Measurements from ENCODE around the gene CNTNAP5. TPM values are rescaled to one million over a fixed set of nuclear protein-coding genes. Genes with fewer than 3 reads are reported as not detected.

The CNTNAP5 gene
- total and polyA plus RNA-seq, 9 of the 15 experiments (the other 6 are each of a cell fraction or from before 2014, with no cell fraction given) = not detected

DNA sequence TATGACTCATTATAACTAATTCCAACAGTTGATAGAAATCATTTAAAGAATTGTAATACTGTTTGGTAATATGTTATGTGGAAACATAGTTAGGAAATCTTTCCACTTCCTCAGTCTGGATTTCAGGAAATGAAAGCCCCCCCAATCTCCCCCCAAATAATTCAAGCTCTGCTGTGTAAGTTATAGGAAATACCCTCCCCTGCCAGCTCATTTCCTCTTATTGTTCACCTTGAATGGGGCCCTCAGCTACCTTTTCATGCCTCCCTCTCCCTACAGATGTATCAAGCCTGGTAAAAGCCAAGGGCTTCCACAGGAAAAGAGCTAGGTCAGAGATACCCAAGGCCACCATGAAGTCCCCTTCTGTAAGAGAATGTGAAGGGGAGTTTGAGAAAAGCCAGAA lies 155.5 kb downstream of the CNTNAP5 start (continued):
- TF ChIP-seq JUN (IDR thresholded peaks at IDR 0.05; ENCODE audit: borderline replicate concordance, low read depth, low read length) (no peak), JUN (CRISPR knock-in tag; IDR thresholded peaks at IDR 0.05; ENCODE audit: borderline replicate concordance) (no peak), NCOA1 (IDR thresholded peaks at IDR 0.05; ENCODE audit: low read depth) (no peak), KDM5B (IDR thresholded peaks at IDR 0.05; ENCODE audit: insufficient replicate concordance, low read depth, low read length) (no peak), PKNOX1 (IDR thresholded peaks at IDR 0.05) (no peak)
- TF ChIP-seq, protein P1, sequence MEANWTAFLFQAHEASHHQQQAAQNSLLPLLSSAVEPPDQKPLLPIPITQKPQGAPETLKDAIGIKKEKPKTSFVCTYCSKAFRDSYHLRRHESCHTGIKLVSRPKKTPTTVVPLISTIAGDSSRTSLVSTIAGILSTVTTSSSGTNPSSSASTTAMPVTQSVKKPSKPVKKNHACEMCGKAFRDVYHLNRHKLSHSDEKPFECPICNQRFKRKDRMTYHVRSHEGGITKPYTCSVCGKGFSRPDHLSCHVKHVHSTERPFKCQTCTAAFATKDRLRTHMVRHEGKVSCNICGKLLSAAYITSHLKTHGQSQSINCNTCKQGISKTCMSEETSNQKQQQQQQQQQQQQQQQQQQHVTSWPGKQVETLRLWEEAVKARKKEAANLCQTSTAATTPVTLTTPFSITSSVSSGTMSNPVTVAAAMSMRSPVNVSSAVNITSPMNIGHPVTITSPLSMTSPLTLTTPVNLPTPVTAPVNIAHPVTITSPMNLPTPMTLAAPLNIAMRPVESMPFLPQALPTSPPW (CRISPR knock-in tag; IDR thresholded peaks at IDR 0.05) = no peak

DNA sequence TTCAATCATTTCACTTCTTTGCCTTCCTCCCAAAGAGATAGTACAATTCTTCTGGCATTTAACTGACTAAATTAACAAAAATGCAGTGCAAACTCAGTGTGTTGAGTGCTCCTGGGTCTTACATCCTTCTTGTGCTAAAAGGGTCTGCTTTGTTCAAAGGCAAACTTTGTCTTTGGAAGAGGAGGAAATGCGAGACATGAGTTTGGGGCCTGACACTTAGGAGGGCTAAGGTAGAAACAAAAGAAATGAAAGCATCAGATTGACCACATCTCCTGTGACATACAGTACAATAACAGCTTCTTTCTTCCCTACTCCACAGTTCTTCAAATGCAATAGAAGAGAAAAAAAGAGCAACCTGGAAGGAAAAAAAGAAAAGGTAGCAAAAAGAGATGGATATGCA lies 161.7 kb downstream of the CNTNAP5 start:
- no peak overlapping the region for H3K4me3 ChIP-seq
- ChIA-PET POLR2A (no interaction called here), CTCF (ENCODE audit: low intra/inter-chr PET ratio) (no interaction called here)
- H4K20me1 ChIP-seq (replicated peaks; ENCODE audit: control insufficient read depth, insufficient read depth, low read length) = no peaks in the 10 kb centered on the region
- in situ Hi-C loops (cut with MboI) = no loop called here
- no peaks in the 10 kb centered on the region for H3K79me2 ChIP-seq (ENCODE audit: control insufficient read depth, insufficient read depth, low read length)
- no peak overlapping the region for H3K9ac ChIP-seq (ENCODE audit: insufficient read depth in 1 of 2, low read depth in 2 of 2, low read length in 2 of 2)
- ATAC-seq = no peak
- H3K9me3 ChIP-seq (replicated peaks; ENCODE audit: control insufficient read depth, insufficient read depth, low read depth, low read length) = no peaks in the 10 kb centered on the region; the same call in 1 of the 2 replicates
- H3K27ac ChIP-seq (ENCODE audit: extremely low read depth, low read depth, low read length) = no peak overlapping the region
- H3K36me3 ChIP-seq (ENCODE audit: control insufficient read depth, insufficient read depth, low read length) = no peaks in the 10 kb centered on the region
- no peak overlapping the region for H2AFZ ChIP-seq (ENCODE audit: low read depth, low read length)
- no peak overlapping the region for H3K4me2 ChIP-seq (ENCODE audit: insufficient read depth, low read length)
- BruUV-seq (replicated peaks) = no TSS peak
- no peaks in the 10 kb centered on the region for H3K27me3 ChIP-seq (ENCODE audit: control insufficient read depth in 2 of 2, insufficient read depth in 2 of 2, low read length in 2 of 2)
- 0% methylated on average over 1 of the region's 1 CpG for WGBS (ENCODE audit: insufficient coverage, low coverage, missing lambda C conversion rate)
- no peak for DNase-seq (ENCODE audit: extremely low read depth in 1 of 4, low spot score in 3 of 4)
- no peak for FAIRE-seq
- intact Hi-C loops (cut with micrococcal nuclease) = no loop called here
- no peaks in the 10 kb centered on the region for H3K9me1 ChIP-seq (ENCODE audit: control insufficient read depth, insufficient read depth, low read length)
- no peaks in the 10 kb centered on the region for H3K4me1 ChIP-seq (replicated peaks in 1 of 2; ENCODE audit: control insufficient read depth in 2 of 2, insufficient read depth in 2 of 2, low read length in 2 of 2)
- TF ChIP-seq CBX3 (IDR thresholded peaks at IDR 0.05; ENCODE audit: borderline replicate concordance in 1 of 2, low read length in 2 of 2) (no peak), MEF2D (tag; conservative IDR thresholded peaks at IDR 0.05; ENCODE audit: low read depth) (no peak), ZNF586 (CRISPR knock-in tag; conservative IDR thresholded peaks at IDR 0.05) (no peak), NR2C1 (IDR thresholded peaks at IDR 0.05) (no peak), NR2C1 (tag; IDR thresholded peaks at IDR 0.05) (no peak), BRD9 (IDR thresholded peaks at IDR 0.05; ENCODE audit: low read depth, partially characterized antibody) (no peak), GABPB2 (CRISPR knock-in tag; conservative IDR thresholded peaks at IDR 0.05) (no peak), CTCFL (IDR thresholded peaks at IDR 0.05; ENCODE audit: borderline replicate concordance, insufficient read depth, low read depth, low read length, poor library complexity, severe bottlenecking) (no peak), NR3C1 (CRISPR knock-in tag; IDR thresholded peaks at IDR 0.05) (no peak), RBM25 (IDR thresholded peaks at IDR 0.05; ENCODE audit: low read depth, low read length, severe bottlenecking) (no peak), POLR2B (IDR thresholded peaks at IDR 0.05; ENCODE audit: low read depth, partially characterized antibody) (no peak)
- TF ChIP-seq, protein P2, sequence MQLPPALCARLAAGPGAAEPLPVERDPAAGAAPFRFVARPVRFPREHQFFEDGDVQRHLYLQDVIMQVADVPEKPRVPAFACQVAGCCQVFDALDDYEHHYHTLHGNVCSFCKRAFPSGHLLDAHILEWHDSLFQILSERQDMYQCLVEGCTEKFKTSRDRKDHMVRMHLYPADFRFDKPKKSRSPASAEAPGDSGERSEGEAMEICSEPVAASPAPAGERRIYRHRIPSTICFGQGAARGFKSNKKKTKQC (CRISPR knock-in tag; IDR thresholded peaks at IDR 0.05) = no peak

Measured in K562 (cell line).